T-helper 2 cell treated with Interferon-gamma antibody and Interleukin-4, amounts not matched to agents 5 μg/mL and 100 μg/mL, for 36 hours (primary cell): ENCODE results near the gene RAX.

Experiments used
- DNase-seq: peaks from one replicate; pipeline ENCODE4 v3.0.0; 2021; ENCODE audit warnings: low spot score
- H3K27ac Mint-ChIP-seq: one replicate; pipeline ENCODE4 v1.8.0; 2021; ENCODE audit warnings: mild to moderate bottlenecking, mixed read lengths
- H3K27me3 Mint-ChIP-seq: one replicate; pipeline ENCODE4 v1.8.0; 2021; ENCODE audit warnings: low read depth, mixed read lengths
- H3K36me3 Mint-ChIP-seq: one replicate; pipeline ENCODE4 v1.8.0; 2021; ENCODE audit warnings: low read depth, mixed read lengths
- H3K4me1 Mint-ChIP-seq: one replicate; pipeline ENCODE4 v1.8.0; 2021; ENCODE audit warnings: low read depth, mixed read lengths
- H3K4me3 Mint-ChIP-seq: one replicate; pipeline ENCODE4 v1.8.0; 2022; ENCODE audit warnings: mild to moderate bottlenecking, moderate library complexity, mixed read lengths
- H3K9me3 Mint-ChIP-seq: one replicate; pipeline ENCODE4 v1.8.0; 2021; ENCODE audit warnings: mixed read lengths

RAX gene

DNA sequence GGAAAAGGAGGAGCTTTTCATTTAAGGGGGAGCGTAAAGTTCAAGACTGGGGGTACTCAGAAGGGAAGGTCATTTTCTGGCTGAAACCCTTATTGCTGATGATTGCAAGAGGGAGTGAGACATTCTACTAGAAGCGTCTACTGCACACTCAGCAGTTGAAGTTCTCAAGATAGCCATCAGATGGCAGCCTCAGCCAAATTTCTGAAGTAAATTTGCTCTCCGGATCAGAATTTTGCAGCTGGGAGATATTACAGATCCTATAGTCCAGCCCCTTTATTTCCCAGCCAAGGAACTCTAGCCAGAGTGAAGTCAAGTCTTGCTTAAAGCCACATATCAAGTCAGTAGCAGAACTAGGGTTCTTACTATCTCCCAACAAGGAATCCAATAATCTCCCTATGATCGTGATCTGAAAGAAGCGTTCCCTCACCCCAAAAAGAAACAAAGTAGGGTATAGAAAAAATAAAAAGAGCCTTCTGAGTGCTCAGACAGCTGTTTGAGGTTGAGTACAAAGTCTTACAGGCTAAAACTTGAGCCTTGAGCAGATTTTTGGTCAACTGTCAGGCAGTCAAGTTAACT, 24.0 kb downstream of the RAX start:
- Mint-ChIP-seq H3K27me3 (peaks cover 42% of the 10 kb centered on the region), H3K4me3 (no peak overlapping the region)
- no peak for DNase-seq

DNA sequence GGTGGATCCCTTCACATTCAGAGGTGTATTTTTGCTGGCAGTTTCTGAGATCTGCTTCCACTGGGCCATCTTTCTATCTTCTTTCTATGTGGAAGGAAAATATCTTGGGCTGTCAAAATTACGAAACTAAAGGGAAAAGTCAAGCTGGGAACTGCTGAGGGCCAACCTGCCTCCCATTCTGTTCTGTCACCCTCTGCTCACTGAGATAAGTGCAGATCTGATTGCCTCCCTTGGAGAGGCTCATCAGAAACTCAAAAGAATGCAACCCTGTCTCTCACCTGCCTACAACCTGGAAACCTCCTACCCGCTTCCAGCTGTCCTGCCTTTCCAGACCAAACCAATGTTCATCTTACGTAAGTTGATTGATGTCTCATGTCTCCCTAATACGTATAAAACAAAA, 26.5 kb downstream of the RAX start:
- no peaks in the 10 kb centered on the region for H3K36me3 Mint-ChIP-seq
- H3K4me3 Mint-ChIP-seq = no peak overlapping the region
- peaks cover 1% of the 10 kb centered on the region for H3K4me1 Mint-ChIP-seq
- DNase-seq = no peak
- H3K27me3 Mint-ChIP-seq = peaks cover 40% of the 10 kb centered on the region
- H3K27ac Mint-ChIP-seq = no peak overlapping the region
- H3K9me3 Mint-ChIP-seq = no peaks in the 10 kb centered on the region

More for the DNA sequence above, 24.0 kb downstream of the RAX start:
- no peak overlapping the region for H3K27ac Mint-ChIP-seq
- peaks cover 1% of the 10 kb centered on the region for H3K4me1 Mint-ChIP-seq
- no peaks in the 10 kb centered on the region for H3K9me3 Mint-ChIP-seq
- H3K36me3 Mint-ChIP-seq = no peaks in the 10 kb centered on the region

DNA sequence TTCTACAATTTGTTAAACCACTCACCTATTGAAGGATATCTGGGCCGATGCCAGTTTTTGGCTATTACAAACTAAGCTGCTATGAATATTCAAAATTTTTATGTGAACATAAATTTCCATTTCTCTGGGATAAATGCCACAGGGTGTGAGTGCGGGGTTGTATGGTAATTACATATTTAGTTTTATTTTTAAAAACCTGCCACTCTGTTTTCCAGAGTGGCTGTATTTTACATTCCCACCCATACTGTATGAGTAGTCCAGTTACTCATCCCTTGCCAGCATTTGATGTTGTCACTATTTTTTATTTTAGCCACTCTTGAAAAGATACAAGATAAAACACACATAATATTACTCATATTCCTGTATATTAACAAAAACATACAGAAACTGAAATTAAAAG, 30.3 kb downstream of the RAX start:
- H3K4me1 Mint-ChIP-seq = no peaks in the 10 kb centered on the region
- H3K9me3 Mint-ChIP-seq = no peaks in the 10 kb centered on the region
- H3K36me3 Mint-ChIP-seq = no peaks in the 10 kb centered on the region
- peaks cover 35% of the 10 kb centered on the region for H3K27me3 Mint-ChIP-seq
- no peak overlapping the region for H3K4me3 Mint-ChIP-seq
- no peak for DNase-seq
- no peak overlapping the region for H3K27ac Mint-ChIP-seq

DNA sequence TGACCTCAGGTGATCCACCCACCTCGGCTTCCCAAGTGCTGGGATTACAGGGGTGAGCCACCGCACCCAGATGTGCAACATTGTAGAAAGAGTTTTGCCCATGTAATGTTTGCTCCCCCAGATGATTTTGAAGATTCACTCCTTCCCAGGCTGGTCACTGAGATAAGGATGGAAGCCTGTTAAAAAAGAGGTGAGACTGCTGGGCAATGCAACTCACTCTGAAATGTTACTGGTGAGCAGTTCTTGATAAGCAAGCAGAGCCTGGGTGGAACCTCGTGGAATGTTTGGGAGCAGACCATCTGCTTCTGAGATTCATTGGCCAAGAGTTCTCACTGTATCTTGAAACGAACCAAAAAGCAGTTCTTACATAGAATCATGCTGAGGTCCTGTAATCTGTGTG, 33.6 kb downstream of the RAX start:
- Mint-ChIP-seq H3K9me3 (no peaks in the 10 kb centered on the region), H3K27ac (no peak overlapping the region), H3K4me3 (no peak overlapping the region), H3K36me3 (no peaks in the 10 kb centered on the region), H3K4me1 (no peaks in the 10 kb centered on the region), H3K27me3 (peaks cover 11% of the 10 kb centered on the region)
- DNase-seq = no peak

DNA sequence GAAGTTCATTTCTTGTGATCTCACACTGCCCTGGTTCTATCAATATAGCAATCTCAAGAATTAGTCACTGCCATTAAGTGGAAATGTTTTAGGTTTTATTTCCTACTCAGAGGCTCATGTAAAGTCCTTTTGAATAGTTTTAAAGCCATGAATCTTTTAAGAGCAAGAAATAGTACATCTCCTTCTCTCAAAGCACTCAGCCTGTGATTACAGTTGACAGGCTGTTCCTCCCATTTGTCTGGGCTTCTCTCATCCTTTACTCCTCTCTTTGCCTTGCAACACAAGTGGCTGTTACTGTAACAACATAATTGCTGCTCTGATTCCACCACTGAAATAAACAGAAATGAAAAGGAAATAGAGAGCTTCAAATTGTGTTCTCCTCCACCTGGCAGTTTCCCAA, 34.9 kb downstream of the RAX start:
- peaks cover 5% of the 10 kb centered on the region for H3K27me3 Mint-ChIP-seq

DNA sequence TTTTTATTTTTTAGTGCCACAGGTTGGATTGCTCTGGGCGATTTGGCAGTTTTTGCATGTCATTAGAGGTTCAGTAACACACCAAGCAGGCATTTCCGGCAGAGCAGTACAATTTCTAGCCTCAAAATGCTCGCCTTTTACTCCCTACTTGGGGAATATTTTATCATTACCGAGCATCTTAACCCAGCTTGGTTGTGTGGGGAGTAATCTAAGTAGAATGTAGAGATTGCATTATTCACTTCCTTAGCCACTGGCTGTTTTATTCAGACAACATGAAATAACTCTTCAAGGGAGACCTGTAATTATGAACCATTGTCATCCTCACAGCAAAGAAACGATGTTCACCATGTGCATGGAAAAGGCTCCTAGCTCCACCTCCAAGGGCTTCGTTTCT, 40.2 kb downstream of the RAX start:
- H3K4me3 Mint-ChIP-seq = no peak overlapping the region
- H3K4me1 Mint-ChIP-seq = no peaks in the 10 kb centered on the region
- no peaks in the 10 kb centered on the region for H3K9me3 Mint-ChIP-seq
- no peaks in the 10 kb centered on the region for H3K36me3 Mint-ChIP-seq
- H3K27ac Mint-ChIP-seq = no peak overlapping the region
- no peak for DNase-seq
- H3K27me3 Mint-ChIP-seq = peaks cover 22% of the 10 kb centered on the region

More for the DNA sequence above, 34.9 kb downstream of the RAX start:
- Mint-ChIP-seq H3K36me3 (no peaks in the 10 kb centered on the region), H3K9me3 (no peaks in the 10 kb centered on the region), H3K4me1 (no peaks in the 10 kb centered on the region), H3K4me3 (no peak overlapping the region), H3K27ac (no peak overlapping the region)
- no peak for DNase-seq

DNA sequence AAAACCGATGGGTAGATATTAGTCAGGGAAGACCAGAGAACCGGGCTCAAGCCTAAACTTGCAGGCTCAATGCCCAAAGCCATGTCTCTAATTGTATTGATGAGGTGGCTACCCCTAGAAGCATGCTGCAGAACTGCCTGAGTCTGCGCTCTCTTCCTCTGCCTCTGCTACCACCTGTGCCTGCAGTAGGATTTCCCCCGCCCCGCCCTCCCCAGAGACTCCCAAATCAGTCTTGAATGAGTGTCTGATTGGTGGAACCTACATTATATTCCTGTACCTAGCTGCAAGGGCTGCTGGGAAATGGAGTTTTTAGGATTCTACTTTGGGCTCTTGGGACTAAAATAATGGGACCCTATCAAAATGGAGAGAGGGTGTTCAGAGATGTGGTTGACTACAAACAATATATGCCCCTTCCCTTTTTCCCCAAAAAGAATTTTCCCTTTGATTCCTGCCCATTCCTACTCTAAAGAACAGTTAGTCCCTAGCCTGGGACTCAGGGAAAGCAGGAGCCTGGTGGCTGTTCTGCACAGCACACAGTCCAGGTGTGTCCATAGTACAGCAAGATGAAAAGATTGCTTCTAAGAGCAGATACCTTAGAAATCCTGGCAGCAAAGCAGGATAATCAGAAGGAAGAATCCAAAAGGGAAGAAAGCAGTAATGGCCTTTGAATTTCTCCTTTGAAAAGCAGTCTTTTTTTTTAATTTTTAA, 40.8 kb downstream of the RAX start:
- Mint-ChIP-seq H3K4me3 (no peak overlapping the region), H3K36me3 (no peaks in the 10 kb centered on the region), H3K27me3 (peaks cover 24% of the 10 kb centered on the region), H3K4me1 (no peaks in the 10 kb centered on the region), H3K9me3 (no peaks in the 10 kb centered on the region), H3K27ac (no peak overlapping the region)
- no peak for DNase-seq

DNA sequence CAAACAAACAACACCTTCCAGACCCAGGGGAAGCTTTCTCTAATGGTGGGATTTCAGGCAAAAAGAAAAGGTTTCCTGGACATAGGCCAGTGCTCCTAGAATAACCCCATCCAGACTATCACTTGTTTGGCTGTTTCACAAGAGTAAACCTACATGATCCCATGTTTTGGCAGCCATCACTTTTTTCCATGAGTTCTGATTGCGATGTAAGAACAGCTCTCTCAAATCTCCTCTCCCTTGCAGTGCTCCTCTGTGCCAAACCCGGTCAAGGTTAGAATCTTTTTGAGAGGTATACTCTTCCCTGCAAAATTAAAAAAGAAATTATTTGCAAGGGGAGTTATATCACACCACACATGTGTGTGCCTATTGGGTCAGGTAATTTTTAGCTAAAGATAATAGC, 41.4 kb downstream of the RAX start:
- no peaks in the 10 kb centered on the region for H3K4me1 Mint-ChIP-seq
- H3K36me3 Mint-ChIP-seq = no peaks in the 10 kb centered on the region
- no peaks in the 10 kb centered on the region for H3K9me3 Mint-ChIP-seq
- no peak for DNase-seq
- no peak overlapping the region for H3K27ac Mint-ChIP-seq
- no peak overlapping the region for H3K4me3 Mint-ChIP-seq
- H3K27me3 Mint-ChIP-seq = peaks cover 30% of the 10 kb centered on the region

DNA sequence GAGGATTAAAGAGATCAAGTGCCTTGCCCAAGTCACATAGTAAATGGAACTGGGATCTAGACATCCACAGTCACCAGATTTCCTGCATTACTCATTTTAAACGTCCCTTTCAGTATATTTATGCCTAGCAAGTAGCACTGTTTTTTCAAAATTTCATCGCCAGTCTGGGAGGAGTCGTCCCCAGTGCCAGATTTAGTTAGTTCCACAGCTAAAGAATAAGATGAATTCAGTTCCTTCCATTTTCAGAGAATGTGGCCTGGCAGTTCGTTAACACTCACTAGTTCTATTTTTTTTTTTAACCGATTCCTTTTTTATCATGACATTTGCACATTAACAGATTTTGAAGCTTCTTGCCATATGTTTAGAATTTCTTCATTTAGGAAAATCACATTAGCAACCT, 42.1 kb downstream of the RAX start:
- H3K36me3 Mint-ChIP-seq = no peaks in the 10 kb centered on the region
- no peaks in the 10 kb centered on the region for H3K4me1 Mint-ChIP-seq
- H3K27me3 Mint-ChIP-seq = peaks cover 34% of the 10 kb centered on the region
- no peaks in the 10 kb centered on the region for H3K9me3 Mint-ChIP-seq
- H3K4me3 Mint-ChIP-seq = no peak overlapping the region
- DNase-seq = no peak
- H3K27ac Mint-ChIP-seq = no peak overlapping the region

DNA sequence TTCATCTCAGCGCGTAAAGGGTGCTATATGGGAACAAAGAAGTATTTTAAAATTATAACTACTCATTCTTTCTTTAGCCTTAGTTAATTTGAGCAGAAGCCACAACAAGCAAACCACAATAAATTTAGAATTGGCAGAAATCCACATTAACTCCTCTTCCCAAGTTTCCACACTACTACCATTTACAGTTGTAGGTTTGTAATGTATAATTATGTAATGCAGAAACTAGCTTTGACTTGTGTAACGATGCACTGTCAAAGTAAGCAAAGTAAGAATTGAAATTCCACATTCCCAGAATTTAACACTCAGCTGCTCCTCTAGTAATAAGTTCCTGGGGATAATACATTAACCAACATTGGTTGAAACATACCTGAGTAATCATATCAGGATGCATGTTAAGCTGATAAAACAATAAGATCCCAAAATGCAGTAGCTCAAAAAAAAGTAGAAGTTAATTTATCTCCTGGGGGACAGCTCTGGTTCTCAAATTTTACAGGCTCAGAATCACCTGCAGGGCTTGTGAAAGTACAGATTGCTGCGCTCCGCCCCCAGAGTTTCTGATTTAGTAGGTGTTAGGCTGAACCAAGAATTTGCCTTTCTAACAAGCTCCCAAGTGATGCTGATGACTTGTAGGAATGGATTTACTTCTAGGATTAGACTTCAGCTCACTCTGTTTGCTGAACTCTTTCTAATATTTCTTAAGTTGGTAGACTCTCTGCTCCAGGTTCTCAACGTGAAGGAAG, 43.4 kb downstream of the RAX start:
- no peaks in the 10 kb centered on the region for H3K4me1 Mint-ChIP-seq
- no peak overlapping the region for H3K4me3 Mint-ChIP-seq
- no peaks in the 10 kb centered on the region for H3K9me3 Mint-ChIP-seq
- H3K27ac Mint-ChIP-seq = no peak overlapping the region
- H3K27me3 Mint-ChIP-seq = peaks cover 46% of the 10 kb centered on the region
- DNase-seq = no peak
- H3K36me3 Mint-ChIP-seq = no peaks in the 10 kb centered on the region

DNA sequence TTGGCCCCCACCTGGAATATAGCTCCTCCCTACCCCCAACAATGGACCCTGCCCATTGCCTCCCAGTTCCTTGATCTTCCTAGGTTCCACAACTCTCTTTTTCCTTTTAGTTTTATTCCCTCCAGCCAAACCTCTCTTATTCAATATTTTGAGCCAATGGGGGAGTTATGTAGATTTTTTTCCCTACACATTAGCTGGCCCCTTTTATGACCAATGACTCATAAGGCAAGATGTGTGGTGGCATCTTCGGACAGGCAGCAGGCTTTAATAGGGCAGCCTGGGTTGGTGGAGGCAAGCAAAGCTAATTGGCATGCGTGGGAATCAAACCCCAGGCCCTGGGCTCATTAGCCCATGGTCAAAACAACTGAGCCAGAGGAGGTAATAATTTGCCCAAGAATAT, 44.1 kb downstream of the RAX start:
- Mint-ChIP-seq H3K4me3 (no peak overlapping the region), H3K4me1 (no peaks in the 10 kb centered on the region), H3K36me3 (no peaks in the 10 kb centered on the region), H3K9me3 (no peaks in the 10 kb centered on the region), H3K27ac (no peak overlapping the region), H3K27me3 (peaks cover 50% of the 10 kb centered on the region)
- DNase-seq = no peak

DNA sequence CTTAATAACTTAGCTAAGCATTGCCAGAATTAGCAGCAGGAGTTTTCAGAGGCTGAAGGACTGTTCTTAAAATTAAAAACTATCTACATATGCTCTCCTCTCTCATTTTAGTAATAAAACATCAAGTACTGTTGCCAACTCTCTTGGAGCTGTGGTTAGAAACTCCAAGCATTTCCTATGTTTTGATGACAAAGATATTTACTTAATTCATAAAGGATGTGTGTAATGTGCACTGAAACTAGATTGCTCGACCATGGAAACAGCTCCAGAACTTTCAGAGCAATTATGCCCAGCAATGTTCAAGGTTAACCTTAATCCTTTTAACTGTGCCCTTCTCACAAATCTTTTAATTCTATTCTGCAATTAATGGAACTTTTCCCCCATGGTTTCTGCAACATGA, 44.9 kb downstream of the RAX start:
- Mint-ChIP-seq H3K36me3 (no peaks in the 10 kb centered on the region), H3K4me1 (no peaks in the 10 kb centered on the region), H3K9me3 (no peaks in the 10 kb centered on the region), H3K27ac (no peak overlapping the region), H3K27me3 (peaks cover 58% of the 10 kb centered on the region), H3K4me3 (no peak overlapping the region)
- no peak for DNase-seq

DNA sequence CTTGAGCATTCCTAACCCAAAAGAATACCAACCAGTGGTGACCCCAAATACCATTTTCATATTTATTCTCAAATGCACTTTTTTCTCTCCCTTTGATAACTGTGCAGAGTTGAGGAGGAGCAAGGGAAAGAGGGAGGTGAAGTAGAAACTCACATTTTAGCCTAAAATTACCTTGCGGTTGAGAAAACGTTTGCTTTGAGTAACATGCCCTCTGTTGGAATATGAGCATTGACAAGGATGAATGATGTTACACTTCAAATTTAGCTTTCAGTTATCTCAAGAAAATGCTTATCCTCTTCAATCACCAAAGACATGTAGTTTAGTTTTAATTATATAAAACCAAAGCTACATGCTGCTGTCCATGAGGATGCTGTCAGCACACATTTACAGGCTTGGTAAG, 50.9 kb downstream of the RAX start:
- no peak for DNase-seq
- H3K27ac Mint-ChIP-seq = no peak overlapping the region
- no peaks in the 10 kb centered on the region for H3K36me3 Mint-ChIP-seq
- no peak overlapping the region for H3K4me3 Mint-ChIP-seq
- peaks cover 2% of the 10 kb centered on the region for H3K4me1 Mint-ChIP-seq
- H3K9me3 Mint-ChIP-seq = no peaks in the 10 kb centered on the region
- H3K27me3 Mint-ChIP-seq = peaks cover 86% of the 10 kb centered on the region
